HepG2 (cell line): ENCODE data around the gene TMEM117. TPM values are rescaled to one million over a fixed set of nuclear protein-coding genes. Genes with fewer than 3 reads are reported as not detected.

Experiments used
- DBP ChIP-seq: sonication (generic); formaldehyde crosslinking; IDR thresholded peaks from 2 replicates; pipeline ENCODE4 v1.4.0; 2020; ENCODE audit warnings: missing genetic modification reagents; ENCODE audit errors: not compliant biosample characterization
- ELF4 ChIP-seq: sonication (generic); formaldehyde crosslinking; IDR thresholded peaks from 2 replicates; pipeline ENCODE4 v1.5.0; 2020; ENCODE audit warnings: missing genetic modification reagents, mild to moderate bottlenecking, moderate library complexity, borderline replicate concordance
- ESRRA ChIP-seq: sonication (generic); formaldehyde crosslinking; IDR thresholded peaks from 2 replicates; pipeline ENCODE4 v1.5.1; 2020; ENCODE audit warnings: mild to moderate bottlenecking, low read depth, missing genetic modification reagents
- FLYWCH1 ChIP-seq: sonication (generic); formaldehyde crosslinking; IDR thresholded peaks from 2 replicates; pipeline ENCODE4 v1.8.1; 2023; ENCODE audit warnings: mild to moderate bottlenecking, missing genetic modification reagents
- FOXA3 ChIP-seq: IDR thresholded peaks from 2 replicates; pipeline ENCODE4 v1.6.1; 2016; ENCODE audit warnings: missing genetic modification reagents, missing compliant biosample characterization
- HHEX ChIP-seq: IDR thresholded peaks from 2 replicates; pipeline ENCODE4 v1.6.1; 2016; ENCODE audit warnings: control low read depth
- KDM4B ChIP-seq: sonication (generic); formaldehyde crosslinking; IDR thresholded peaks from 2 replicates; pipeline ENCODE4 v1.4.0; 2020; ENCODE audit warnings: missing genetic modification reagents
- KLF11 ChIP-seq: IDR thresholded peaks from 2 replicates; pipeline ENCODE4 v1.6.1; 2016; ENCODE audit warnings: missing compliant biosample characterization
- LBX2 ChIP-seq: sonication (generic); formaldehyde crosslinking; IDR thresholded peaks from 2 replicates; pipeline ENCODE4 v1.5.0; 2020; ENCODE audit warnings: missing genetic modification reagents, mild to moderate bottlenecking, borderline replicate concordance
- MYC ChIP-seq: sonication (generic); formaldehyde crosslinking; IDR thresholded peaks from 2 replicates; pipeline ENCODE4 v1.9.0; 2021; ENCODE audit warnings: missing genetic modification reagents, borderline replicate concordance
- NR2F6 ChIP-seq, 2 experiments: IDR thresholded peaks; 2 replicates each; pipeline ENCODE4 v1.6.1; 2016; ENCODE audit warnings: antibody characterized with exemption in 1 of 2, mild to moderate bottlenecking in 1 of 2
- RFXAP ChIP-seq: sonication (generic); formaldehyde crosslinking; IDR thresholded peaks from 2 replicates; pipeline ENCODE4 v1.4.0; 2020; ENCODE audit warnings: missing genetic modification reagents, borderline replicate concordance
- SMAD3 ChIP-seq: sonication (generic); formaldehyde crosslinking; IDR thresholded peaks from 2 replicates; pipeline ENCODE4 v1.4.0; 2020; ENCODE audit warnings: missing genetic modification reagents
- STAG1 ChIP-seq: sonication (generic); formaldehyde crosslinking; IDR thresholded peaks from 2 replicates; pipeline ENCODE4 v1.4.0; 2020; ENCODE audit warnings: missing genetic modification reagents
- TAF15 ChIP-seq: fragments of 200-400 bp; formaldehyde crosslinking; IDR thresholded peaks from one replicate; pipeline ENCODE4 v1.6.1; 2018; ENCODE audit warnings: mild to moderate bottlenecking, low read depth, low read length; ENCODE audit not compliant: poor library complexity, severe bottlenecking
- TARDBP ChIP-seq: sonication (generic); formaldehyde crosslinking; IDR thresholded peaks from 2 replicates; pipeline ENCODE4 v1.8.0; 2022; ENCODE audit warnings: mild to moderate bottlenecking, missing genetic modification reagents
- TMF1 ChIP-seq: sonication (generic); formaldehyde crosslinking; IDR thresholded peaks from 2 replicates; pipeline ENCODE4 v1.8.1; 2022; ENCODE audit warnings: low read depth, missing genetic modification reagents
- ZNF232 ChIP-seq: sonication (generic); formaldehyde crosslinking; IDR thresholded peaks from 2 replicates; pipeline ENCODE4 v1.4.0; 2020; ENCODE audit warnings: missing genetic modification reagents, borderline replicate concordance
- ZNF703 ChIP-seq: sonication (generic); formaldehyde crosslinking; IDR thresholded peaks from 2 replicates; pipeline ENCODE4 v1.5.1; 2020; ENCODE audit warnings: missing genetic modification reagents, mild to moderate bottlenecking, moderate library complexity, borderline replicate concordance
- ZNF768 ChIP-seq: sonication (generic); formaldehyde crosslinking; IDR thresholded peaks from 2 replicates; pipeline ENCODE4 v1.4.0; 2020; ENCODE audit warnings: missing genetic modification reagents
- ZNF891 ChIP-seq: sonication (generic); formaldehyde crosslinking; IDR thresholded peaks from 2 replicates; pipeline ENCODE4 v1.5.0; 2020; ENCODE audit warnings: mild to moderate bottlenecking, missing genetic modification reagents
- ZSCAN9 ChIP-seq: IDR thresholded peaks from 2 replicates; pipeline ENCODE4 v1.6.1; 2016; ENCODE audit warnings: borderline replicate concordance
- polyA plus RNA-seq, 8 experiments: library from polyadenylated mRNA; depleted of rRNA in 3 of 8; stranded (reverse) in 7 of 8; unstranded in 1 of 8; fragments of >200 nt; fragmentation: Illumina TruSeq in 4 of 8; extraction: Trizol in 4 of 8; gene quantifications; 2 replicates each; pipeline versions ENCODE4 v1.2.1 to v1.2.3, GENCODE V29; 2011 to 2016; ENCODE audit warnings: low read depth in 4 of 8, missing spikeins in 1 of 8, mixed read lengths in 1 of 8; ENCODE audit not compliant: insufficient read depth in 1 of 8
- total RNA-seq, 5 experiments: library from RNA; depleted of rRNA; stranded (reverse); fragments of >200 nt; fragmentation: Illumina TruSeq; extraction: Trizol; gene quantifications; 2 replicates each; pipeline ENCODE4 v1.2.3, GENCODE V29; 2016; ENCODE audit warnings: low read depth in 1 of 5
- TF ChIP-seq, protein P1 (sequence below): sonication (generic); formaldehyde crosslinking; IDR thresholded peaks from 2 replicates; pipeline ENCODE4 v1.4.0; 2020; ENCODE audit warnings: low read depth, mild to moderate bottlenecking, missing genetic modification reagents
- TF ChIP-seq, protein P2 (sequence below): sonication (generic); formaldehyde crosslinking; IDR thresholded peaks from 2 replicates; pipeline ENCODE4 v1.4.0; 2020; ENCODE audit warnings: missing genetic modification reagents, borderline replicate concordance
- TF ChIP-seq, protein P3 (sequence below): sonication (generic); formaldehyde crosslinking; IDR thresholded peaks from 2 replicates; pipeline ENCODE4 v1.5.0; 2020; ENCODE audit warnings: missing genetic modification reagents

The TMEM117 gene
- total and polyA plus RNA-seq, 2 of the 13 experiments (the other 11 are each of a cell fraction or from before 2014, with no cell fraction given) = 2.8 to 8.5 TPM

DNA sequence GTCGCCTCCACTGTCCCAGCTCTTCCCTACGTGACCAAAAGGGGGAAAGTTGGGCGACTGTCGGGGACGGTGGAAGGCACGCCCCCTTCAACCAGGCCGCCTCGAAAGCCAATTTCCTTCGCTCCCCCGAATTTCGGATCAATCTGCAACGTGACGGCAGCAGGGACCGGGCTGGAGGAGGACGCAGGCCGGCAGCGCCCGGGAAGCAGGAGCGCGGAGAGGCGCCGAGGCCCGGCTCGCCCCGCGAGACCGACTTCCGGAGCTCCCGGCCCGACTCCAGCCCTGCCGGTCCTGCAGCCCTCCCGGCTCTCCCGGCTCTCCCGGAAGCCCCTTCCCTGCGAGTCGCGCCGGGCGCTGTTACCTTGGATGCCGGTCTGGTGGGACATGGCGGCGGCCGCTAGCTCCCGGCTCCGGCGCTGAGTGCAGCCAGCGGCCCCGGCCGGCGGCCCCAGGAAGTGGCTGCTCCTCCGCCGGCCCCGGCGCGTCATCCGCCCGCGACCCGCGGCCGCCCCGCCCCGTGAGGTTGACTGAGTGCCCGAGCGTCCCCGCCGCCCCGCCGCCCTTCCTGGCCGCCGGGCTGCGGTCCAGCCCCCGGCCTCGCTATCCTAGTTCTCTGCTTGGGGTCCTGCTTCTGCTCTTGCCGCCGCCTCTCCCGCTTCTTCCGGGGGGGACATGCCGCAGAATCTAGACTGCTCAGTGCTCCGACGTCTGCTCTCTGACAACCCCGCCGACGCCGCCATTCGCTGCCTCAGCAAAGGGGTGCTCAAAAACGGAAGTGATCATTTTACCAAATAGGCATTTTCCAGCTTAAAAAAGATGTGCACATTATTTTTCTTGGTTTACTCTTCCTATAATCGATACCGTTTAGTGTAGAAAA is 29.8 kb upstream of the TMEM117 start, which contains the start of gene TWF1 (continued):
- TF ChIP-seq ESRRA (CRISPR knock-in tag) (no peak), KDM4B (CRISPR knock-in tag) (no peak), TMF1 (CRISPR knock-in tag) (no peak), KLF11 (no peak), ELF4 (CRISPR knock-in tag) (no peak; the same call in 1 of the 2 replicates), FLYWCH1 (no peak), RFXAP (CRISPR knock-in tag) (no peak), ZNF232 (CRISPR knock-in tag) (no peak), LBX2 (no peak; the same call in 1 of the 2 replicates), DBP (CRISPR knock-in tag) (no peak), STAG1 (no peak), TAF15 (no peak), ZNF768 (CRISPR knock-in tag) (0 out of 2 replicates have a peak, but pooled peaks have one; percentile 64), NR2F6 (IDR thresholded peaks at IDR 0.05) (no peak), NR2F6 (CRISPR knock-in tag; IDR thresholded peaks at IDR 0.05) (no peak), MYC (no peak), HHEX (CRISPR knock-in tag) (no peak), FOXA3 (CRISPR knock-in tag) (no peak), ZSCAN9 (CRISPR knock-in tag) (no peak), ZNF891 (CRISPR knock-in tag) (no peak), TARDBP (CRISPR knock-in tag) (no peak), ZNF703 (CRISPR knock-in tag) (no peak), SMAD3 (CRISPR knock-in tag) (no peak)
- TF ChIP-seq, protein P1, sequence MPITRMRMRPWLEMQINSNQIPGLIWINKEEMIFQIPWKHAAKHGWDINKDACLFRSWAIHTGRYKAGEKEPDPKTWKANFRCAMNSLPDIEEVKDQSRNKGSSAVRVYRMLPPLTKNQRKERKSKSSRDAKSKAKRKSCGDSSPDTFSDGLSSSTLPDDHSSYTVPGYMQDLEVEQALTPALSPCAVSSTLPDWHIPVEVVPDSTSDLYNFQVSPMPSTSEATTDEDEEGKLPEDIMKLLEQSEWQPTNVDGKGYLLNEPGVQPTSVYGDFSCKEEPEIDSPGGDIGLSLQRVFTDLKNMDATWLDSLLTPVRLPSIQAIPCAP (CRISPR knock-in tag) = no peak
- TF ChIP-seq, protein P2, sequence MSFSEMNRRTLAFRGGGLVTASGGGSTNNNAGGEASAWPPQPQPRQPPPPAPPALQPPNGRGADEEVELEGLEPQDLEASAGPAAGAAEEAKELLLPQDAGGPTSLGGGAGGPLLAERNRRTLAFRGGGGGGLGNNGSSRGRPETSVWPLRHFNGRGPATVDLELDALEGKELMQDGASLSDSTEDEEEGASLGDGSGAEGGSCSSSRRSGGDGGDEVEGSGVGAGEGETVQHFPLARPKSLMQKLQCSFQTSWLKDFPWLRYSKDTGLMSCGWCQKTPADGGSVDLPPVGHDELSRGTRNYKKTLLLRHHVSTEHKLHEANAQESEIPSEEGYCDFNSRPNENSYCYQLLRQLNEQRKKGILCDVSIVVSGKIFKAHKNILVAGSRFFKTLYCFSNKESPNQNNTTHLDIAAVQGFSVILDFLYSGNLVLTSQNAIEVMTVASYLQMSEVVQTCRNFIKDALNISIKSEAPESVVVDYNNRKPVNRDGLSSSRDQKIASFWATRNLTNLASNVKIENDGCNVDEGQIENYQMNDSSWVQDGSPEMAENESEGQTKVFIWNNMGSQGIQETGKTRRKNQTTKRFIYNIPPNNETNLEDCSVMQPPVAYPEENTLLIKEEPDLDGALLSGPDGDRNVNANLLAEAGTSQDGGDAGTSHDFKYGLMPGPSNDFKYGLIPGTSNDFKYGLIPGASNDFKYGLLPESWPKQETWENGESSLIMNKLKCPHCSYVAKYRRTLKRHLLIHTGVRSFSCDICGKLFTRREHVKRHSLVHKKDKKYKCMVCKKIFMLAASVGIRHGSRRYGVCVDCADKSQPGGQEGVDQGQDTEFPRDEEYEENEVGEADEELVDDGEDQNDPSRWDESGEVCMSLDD (CRISPR knock-in tag) = no peak; the same call in 1 of the 2 replicates
- TF ChIP-seq, protein P3, sequence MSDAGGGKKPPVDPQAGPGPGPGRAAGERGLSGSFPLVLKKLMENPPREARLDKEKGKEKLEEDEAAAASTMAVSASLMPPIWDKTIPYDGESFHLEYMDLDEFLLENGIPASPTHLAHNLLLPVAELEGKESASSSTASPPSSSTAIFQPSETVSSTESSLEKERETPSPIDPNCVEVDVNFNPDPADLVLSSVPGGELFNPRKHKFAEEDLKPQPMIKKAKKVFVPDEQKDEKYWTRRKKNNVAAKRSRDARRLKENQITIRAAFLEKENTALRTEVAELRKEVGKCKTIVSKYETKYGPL (CRISPR knock-in tag) = no peak
